Transverse colon (tissue), 4 donors: ENCODE data around the gene TLCD4.
"Not testable (repeated sequence)": the region's sequence is repeated elsewhere in the genome, so short reads cannot be mapped to it uniquely, and the experiment has no call there.

Source experiments
- EP300 ChIP-seq: sonication (generic); formaldehyde crosslinking; IDR thresholded peaks from one replicate; pipeline ENCODE4 v1.6.1; 2017; ENCODE audit warnings: antibody characterized with exemption, low read depth
- POLR2A ChIP-seq: fragments of 450-650 bp; IDR thresholded peaks from one replicate; pipeline ENCODE4 v1.6.1; 2016; ENCODE audit warnings: antibody characterized with exemption, mild to moderate bottlenecking, moderate library complexity
- POLR2AphosphoS5 ChIP-seq, 3 donors: sonication (generic); formaldehyde crosslinking; IDR thresholded peaks; one replicate each; pipeline ENCODE4 v1.6.1; 2016; ENCODE audit warnings: antibody characterized with exemption in 3 of 3
- TF ChIP-seq, protein P1 (sequence below), 5 experiments: fragments of 200-600 bp in 3 of 5; fragments of 450-650 bp in 2 of 5; sonication (generic) in 3 of 5; IDR thresholded peaks; 1 replicate in 2 of 5; 2 replicates in 3 of 5; pipeline ENCODE4 v1.5.1; 2016 to 2017; ENCODE audit warnings: antibody characterized with exemption in 5 of 5, inconsistent platforms in 3 of 5, mild to moderate bottlenecking in 2 of 5, moderate library complexity in 1 of 5

DNA sequence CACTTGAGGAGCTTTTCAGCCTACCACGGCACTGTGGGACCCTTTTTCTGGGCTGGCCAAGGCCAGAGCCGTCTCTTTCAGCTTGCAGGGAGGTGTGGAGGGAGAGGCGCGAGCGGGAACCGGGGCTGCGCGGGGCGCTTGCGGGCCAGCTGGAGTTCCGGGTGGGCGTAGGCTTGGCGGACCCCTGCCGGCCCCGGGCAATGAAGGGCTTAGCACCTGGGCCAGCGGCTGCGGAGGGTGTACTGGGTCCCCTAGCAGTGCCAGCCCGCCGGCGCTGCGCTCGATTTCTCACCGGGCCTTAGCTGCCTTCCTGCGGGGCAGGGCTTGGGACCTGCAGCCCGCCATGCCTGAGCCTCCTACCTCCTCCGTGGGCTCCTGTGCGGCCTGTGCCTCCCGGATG lies 25.9 kb upstream of the TLCD4 start:
- TF ChIP-seq, protein P1, sequence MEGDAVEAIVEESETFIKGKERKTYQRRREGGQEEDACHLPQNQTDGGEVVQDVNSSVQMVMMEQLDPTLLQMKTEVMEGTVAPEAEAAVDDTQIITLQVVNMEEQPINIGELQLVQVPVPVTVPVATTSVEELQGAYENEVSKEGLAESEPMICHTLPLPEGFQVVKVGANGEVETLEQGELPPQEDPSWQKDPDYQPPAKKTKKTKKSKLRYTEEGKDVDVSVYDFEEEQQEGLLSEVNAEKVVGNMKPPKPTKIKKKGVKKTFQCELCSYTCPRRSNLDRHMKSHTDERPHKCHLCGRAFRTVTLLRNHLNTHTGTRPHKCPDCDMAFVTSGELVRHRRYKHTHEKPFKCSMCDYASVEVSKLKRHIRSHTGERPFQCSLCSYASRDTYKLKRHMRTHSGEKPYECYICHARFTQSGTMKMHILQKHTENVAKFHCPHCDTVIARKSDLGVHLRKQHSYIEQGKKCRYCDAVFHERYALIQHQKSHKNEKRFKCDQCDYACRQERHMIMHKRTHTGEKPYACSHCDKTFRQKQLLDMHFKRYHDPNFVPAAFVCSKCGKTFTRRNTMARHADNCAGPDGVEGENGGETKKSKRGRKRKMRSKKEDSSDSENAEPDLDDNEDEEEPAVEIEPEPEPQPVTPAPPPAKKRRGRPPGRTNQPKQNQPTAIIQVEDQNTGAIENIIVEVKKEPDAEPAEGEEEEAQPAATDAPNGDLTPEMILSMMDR (IDR thresholded peaks at IDR 0.05) = not testable (repeated sequence)
- not testable (repeated sequence) for TF ChIP-seq EP300; POLR2A; POLR2AphosphoS5 (IDR thresholded peaks at IDR 0.05)
